Endometrial microvascular endothelial cells (primary cell): Measurements from ENCODE around the gene VAMP1. TPM values are rescaled to one million over a fixed set of nuclear protein-coding genes. Genes with fewer than 3 reads are reported as not detected.
"Not testable (repeated sequence)": the region's sequence is repeated elsewhere in the genome, so short reads cannot be mapped to it uniquely, and the experiment has no call there.

Source experiments
- in situ Hi-C: cut with HindIII; loops from 2 replicates; pipeline ENCODE4 v1.10.0; 2017; ENCODE audit warnings: low sequenced_read_pairs, low pct_unique_long_range_greater_than_20kb; ENCODE audit errors: inconsistent ontology term
- total RNA-seq: library from RNA; depleted of rRNA; stranded (reverse); fragments of >200 nt; gene quantifications from one replicate; pipeline ENCODE4 v1.2.3, GENCODE V29; 2015; ENCODE audit errors: inconsistent ontology term

The VAMP1 gene, protein sequence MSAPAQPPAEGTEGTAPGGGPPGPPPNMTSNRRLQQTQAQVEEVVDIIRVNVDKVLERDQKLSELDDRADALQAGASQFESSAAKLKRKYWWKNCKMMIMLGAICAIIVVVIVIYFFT
- total RNA-seq = 2.1 TPM

- in situ Hi-C loops = no loop called here
Measured at GRCh38 chr12:6470375-6471163, at the start of gene VAMP1. Gene VAMP1 (minus strand): TSS chr12:6470677. CDS start chr12:6470531, 146 bp downstream.

DNA sequence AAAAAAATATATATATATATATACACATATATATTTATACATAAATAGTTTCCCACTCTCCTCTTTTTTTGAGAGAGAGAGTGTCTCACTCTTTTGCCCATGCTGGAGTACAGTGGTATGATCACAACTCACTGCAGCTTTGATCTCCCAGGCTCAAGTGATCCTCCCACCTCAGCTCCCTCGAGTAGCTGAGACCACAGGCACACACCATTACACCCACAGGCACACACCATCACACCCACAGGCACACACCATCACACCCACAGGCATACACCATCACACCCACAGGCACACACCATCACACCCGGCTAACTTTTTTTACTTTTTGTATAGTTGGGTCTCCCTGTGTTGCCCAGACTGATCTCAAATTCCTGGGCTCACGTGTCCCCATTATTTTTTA lies 49.7 kb upstream of the VAMP1 start:
- in situ Hi-C loops = no loop called here

- in situ Hi-C loops = no loop called here
Measured at GRCh38 chr12:6508087-6508486, 37.6 kb upstream of the VAMP1 start.

DNA sequence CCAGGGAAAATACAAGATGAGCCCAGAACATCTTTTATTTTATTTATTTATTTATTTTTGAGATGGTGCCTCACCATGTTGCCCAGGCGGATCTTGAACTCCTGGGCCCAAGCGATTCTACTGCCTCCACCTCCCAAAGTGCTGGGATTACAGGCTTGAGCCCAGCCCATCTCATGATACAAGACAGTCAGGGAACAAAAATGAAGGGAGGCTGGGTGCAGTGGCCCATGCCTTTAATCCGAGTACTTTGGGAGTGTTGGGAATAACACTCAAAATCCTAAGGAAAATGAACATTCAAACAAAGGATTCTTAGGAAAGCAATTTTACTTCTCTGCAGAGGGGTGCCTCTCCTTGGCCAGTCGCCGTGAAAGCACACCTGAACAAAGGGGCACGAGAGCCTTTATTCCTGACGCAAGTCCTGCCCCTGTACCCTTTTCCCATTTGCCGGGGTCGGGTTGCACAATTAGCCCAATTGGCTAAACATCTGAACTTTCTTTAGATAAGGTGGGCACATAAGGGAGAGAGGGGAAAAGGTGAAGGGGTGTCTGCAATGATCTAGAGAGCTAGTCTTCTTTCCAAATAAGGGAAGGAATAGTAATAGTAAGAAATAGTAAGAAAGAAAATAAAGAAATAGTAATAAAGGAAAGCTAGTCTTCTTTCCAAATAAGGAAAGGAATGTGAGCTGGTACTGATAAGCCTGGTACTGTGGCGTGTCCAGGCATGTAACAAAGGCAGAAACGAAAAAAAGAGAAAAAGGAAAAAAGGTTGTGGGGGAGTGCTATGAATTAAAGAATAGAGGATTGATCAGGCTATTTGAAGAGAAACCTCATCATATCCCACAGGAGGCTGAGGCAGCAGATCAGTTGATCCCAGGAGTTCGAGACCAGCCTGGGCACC lies 36.9 kb upstream of the VAMP1 start:
- in situ Hi-C loops = no loop called here

- in situ Hi-C loops = no loop called here
Measured at GRCh38 chr12:6500466-6500865, 30.0 kb upstream of the VAMP1 start.

- in situ Hi-C loops = not testable (repeated sequence)
Measured at GRCh38 chr12:6497291-6497690, 26.8 kb upstream of the VAMP1 start.

DNA sequence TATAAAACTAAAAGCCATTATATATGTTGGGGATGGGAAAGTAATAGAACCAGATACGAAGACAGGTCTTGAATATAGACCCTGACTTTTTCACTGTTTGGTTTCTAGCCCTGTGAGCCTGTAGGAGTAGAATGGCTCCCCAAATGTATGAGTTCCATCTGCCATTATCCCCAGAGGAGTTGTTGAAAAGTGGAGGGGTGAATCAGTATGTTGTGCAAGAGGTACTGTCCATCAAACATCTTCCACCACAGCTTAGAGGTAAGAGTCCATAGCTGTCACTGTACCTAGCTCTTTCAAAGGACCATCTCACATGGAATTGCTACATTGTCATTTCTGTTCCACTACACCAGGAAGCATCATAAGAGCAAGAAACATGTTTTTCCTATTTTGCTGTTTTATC lies 24.5 kb upstream of the VAMP1 start:
- in situ Hi-C loops = no loop called here

DNA sequence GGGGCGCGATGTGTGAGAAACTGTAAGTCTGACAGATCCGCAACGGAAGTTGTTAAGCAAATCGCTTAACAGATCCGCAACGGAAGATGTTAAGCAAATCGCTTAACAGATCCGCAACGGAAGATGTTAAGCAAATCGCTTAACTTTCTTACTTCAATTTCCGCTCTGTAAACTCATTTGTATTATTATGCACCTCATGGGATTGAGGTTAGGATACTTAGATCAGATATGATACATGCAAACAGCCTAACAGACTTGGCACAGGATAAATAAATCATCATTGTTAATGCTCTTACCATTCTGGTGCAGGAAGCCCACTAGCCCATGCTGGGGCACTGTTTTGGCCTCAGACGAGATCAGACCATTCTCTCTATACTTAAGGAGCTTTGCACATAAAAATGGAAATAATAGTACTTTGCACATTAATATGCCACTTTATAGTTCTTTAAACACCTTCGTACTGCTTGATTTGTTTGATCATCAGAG lies 23.8 kb upstream of the VAMP1 start:
- in situ Hi-C loops = no loop called here

DNA sequence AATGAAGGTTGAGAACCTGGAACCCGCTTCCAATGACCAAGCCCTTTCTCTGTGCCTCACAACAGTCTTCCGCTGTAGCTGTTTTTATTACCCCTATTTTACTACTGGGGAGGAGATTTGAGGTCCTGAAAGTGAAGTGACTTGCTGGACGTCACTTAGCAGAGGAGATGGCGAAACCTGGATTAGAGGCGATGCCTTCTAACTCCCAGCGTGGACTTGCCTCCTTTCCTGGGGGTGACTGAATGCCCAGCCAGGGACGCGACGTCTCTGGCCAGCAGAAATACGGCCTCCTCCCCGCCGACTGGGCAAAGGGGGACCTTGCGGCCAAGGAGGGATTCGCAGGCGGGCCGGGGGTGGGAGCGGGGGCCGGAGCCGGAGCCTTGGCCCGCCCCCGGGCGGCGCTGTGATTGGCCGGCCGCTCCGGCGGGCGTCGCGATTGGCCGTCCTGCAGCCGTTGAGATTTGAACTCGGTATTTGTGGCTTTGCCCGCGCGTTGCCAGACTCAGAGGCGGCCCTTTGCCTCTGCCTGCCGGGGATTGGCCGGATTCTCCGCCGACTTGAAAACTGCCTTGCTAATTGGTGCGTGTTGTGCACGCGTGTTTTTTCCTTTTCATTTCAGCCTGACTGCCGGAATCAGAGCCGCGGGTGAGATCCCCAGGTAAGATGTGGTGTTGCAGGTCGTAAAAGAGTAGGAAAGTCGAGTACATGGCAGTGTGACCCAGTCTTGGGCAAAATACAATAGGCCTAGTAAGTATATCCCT lies 23.2 kb upstream of the VAMP1 start, which contains the start of gene NCAPD2:
TSS of gene NCAPD2 (plus strand) at position 606 of the 761 bp plus-strand sequence. CDS start 997 bp downstream, outside the sequence.
- in situ Hi-C loops = no loop called here

DNA sequence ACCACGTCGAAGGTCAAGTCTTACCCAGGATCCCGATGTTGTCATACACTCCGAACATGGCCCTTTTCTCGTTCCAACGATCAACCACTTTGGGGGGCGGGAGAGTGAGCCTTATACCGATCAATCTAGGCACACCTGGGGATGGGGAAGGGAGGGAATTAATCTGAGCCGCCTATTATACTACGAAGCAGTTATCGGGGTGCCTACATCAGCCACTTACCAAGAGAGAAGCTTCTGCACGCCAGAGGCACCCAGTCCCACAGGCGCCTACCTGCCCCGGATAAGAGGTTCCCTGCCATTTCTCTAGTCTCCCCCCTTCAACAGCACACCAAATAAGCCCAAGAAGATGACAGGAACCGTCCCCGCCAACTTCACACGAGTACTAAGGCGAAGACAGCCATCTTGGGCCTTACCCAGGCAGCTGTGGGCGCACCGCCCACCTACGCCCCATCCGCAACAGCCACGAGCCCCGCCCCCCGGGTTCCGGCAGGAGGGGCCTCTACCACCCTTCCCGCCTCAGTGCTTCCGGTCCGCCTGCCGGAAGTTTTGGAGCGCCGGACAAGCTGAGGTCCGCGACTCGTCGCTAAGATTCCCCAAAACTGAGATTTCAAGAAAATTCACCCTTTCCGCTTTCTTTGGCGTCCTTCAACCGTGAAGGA lies 22.5 kb upstream of the VAMP1 start, which contains the start of gene MRPL51:
TSS of gene MRPL51 (minus strand) at position 425 of the 659 bp plus-strand sequence. CDS start at position 299, 126 bp downstream.
- in situ Hi-C loops = no loop called here

DNA sequence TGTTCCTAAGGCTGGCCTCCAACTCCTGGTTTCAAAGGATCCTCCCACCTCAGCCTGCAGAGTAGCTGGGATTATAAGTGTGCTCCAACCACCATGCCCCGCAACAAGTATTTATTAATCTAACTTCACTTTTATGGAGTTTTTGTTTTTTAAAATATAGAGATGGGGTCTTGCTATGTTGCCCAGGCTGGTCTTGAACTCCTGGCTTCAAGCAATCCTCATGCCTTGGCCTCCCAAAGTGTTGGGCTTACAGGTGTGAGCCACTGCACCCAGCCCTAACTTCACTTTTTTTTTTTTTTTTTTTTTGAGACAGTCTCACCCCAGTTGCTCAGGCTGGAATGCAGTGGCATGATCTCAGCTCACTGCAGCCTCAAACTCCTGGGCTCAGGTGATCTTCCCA lies 20.2 kb upstream of the VAMP1 start:
- in situ Hi-C loops = not testable (repeated sequence)

GRCh38 chr12:6489449-6489848 lies 19.0 kb upstream of the VAMP1 start:
- in situ Hi-C loops = no loop called here

GRCh38 chr12:6488240-6488639 lies 17.8 kb upstream of the VAMP1 start:
- in situ Hi-C loops = no loop called here

- in situ Hi-C loops = no loop called here
Measured at GRCh38 chr12:6478416-6478815, 7.9 kb upstream of the VAMP1 start.

GRCh38 chr12:6477601-6478377 lies 7.3 kb upstream of the VAMP1 start:
- in situ Hi-C loops = not testable (repeated sequence)

DNA sequence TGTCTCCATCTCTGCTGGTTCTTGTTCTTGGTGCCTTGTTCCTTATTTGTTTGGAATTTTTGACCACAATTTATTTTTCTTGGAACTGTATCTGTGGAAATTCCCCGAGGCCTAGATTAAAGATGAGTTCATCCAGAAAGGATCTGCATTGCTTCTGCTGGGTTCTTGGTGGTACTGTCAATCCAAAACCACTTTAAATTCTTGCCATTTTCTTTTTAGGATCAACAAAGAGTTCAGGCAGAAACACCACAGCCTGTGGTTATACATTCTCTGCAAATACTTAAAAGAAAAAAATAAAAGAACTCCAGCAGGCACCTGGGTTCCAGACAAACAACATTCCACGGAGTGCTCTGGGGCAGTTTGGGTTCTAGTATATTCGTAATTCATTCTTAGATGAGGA lies 6.0 kb upstream of the VAMP1 start:
- in situ Hi-C loops = no loop called here

- in situ Hi-C loops = not testable (repeated sequence)
Measured at GRCh38 chr12:6475233-6475975, 4.9 kb upstream of the VAMP1 start.
